ENCODE measurements around the gene ISCA1. TPM values are rescaled to one million over a fixed set of nuclear protein-coding genes. Genes with fewer than 3 reads are reported as not detected.

Gene ISCA1
- total and polyA plus RNA-seq, 2 donors (not counting 3 experiments of a cell fraction or from before 2014, with no cell fraction given), result 14.2 to 22.2 TPM

DNA sequence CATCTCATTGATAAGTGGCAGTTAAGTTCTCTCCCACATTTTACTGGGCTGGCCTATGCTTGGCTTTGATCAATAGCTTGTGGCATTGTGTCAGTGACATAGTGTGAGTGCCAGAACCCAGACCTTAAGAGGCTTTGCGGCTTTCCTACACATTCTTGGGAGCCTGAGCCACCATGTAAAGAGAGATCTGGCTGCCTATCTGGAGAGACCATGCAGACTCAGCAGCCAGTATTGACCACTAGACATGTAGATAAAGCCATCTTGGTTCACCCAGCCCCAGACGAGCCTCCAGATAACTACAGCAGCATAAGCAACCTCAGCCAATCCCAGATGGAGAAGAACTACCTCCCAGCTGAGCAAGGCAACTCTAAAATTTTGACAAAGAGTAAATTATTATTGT lies 51.5 kb downstream of the ISCA1 start:
- H3K9me3 ChIP-seq (replicated peaks; ENCODE audit: control insufficient read depth, insufficient read depth, low read length), result no peaks in the 10 kb centered on the region

More for the DNA sequence above, 51.5 kb downstream of the ISCA1 start:
- no peaks in the 10 kb centered on the region for H3K36me3 ChIP-seq (ENCODE audit: control insufficient read depth in 2 of 2, extremely low read depth in 1 of 2, insufficient read depth in 2 of 2, low read length in 2 of 2)
- CTCF ChIA-PET, result no interaction called here
- H3K4me3 ChIP-seq (replicated peaks in 1 of 3; ENCODE audit: insufficient read depth in 1 of 3, low read depth in 1 of 3, low read length in 3 of 3), result no peak overlapping the region
- DNase-seq (ENCODE audit: low read depth, low spot score) (no peak), FAIRE-seq (no peak)
- no peak overlapping the region for H2AFZ ChIP-seq (ENCODE audit: low read depth, low read length)
- no peaks in the 10 kb centered on the region for H3K9me1 ChIP-seq (replicated peaks; ENCODE audit: control insufficient read depth, extremely low read depth, insufficient read depth, low read length)
- intact Hi-C loops (cut with micrococcal nuclease), result no loop called here
- no peaks in the 10 kb centered on the region for H3K79me2 ChIP-seq (ENCODE audit: control insufficient read depth, insufficient read depth, low read length)
- dilution Hi-C loops (cut with MboI; ENCODE audit: extremely low pct_ligation_motif_present, low sequenced_read_pairs), result no loop called here
- H3K4me2 ChIP-seq (ENCODE audit: insufficient read depth, low read length), result no peak overlapping the region
- no peak overlapping the region for H3K9ac ChIP-seq (replicated peaks; ENCODE audit: extremely low read depth, insufficient read depth, low read length)
- H4K20me1 ChIP-seq (replicated peaks; ENCODE audit: control insufficient read depth, extremely low read depth, insufficient read depth, low read length), result no peaks in the 10 kb centered on the region
- no peak overlapping the region for H3K27ac ChIP-seq (ENCODE audit: insufficient read depth, low read depth, low read length)
- H3K4me1 ChIP-seq (ENCODE audit: control insufficient read depth, extremely low read depth, insufficient read depth, low read length), result no peaks in the 10 kb centered on the region
- no peaks in the 10 kb centered on the region for H3K27me3 ChIP-seq (ENCODE audit: control insufficient read depth in 2 of 2, insufficient read depth in 2 of 2, low read length in 2 of 2)
- BruUV-seq (replicated peaks), result no TSS peak
- no peak for TF ChIP-seq EZH2 (IDR thresholded peaks at IDR 0.05; ENCODE audit: borderline replicate concordance, low read depth, low read length, severe bottlenecking)
- no peak for TF ChIP-seq POLR2AphosphoS5 (IDR thresholded peaks at IDR 0.05; ENCODE audit: insufficient read depth, low read depth, low read length)
- TF ChIP-seq, protein P1, sequence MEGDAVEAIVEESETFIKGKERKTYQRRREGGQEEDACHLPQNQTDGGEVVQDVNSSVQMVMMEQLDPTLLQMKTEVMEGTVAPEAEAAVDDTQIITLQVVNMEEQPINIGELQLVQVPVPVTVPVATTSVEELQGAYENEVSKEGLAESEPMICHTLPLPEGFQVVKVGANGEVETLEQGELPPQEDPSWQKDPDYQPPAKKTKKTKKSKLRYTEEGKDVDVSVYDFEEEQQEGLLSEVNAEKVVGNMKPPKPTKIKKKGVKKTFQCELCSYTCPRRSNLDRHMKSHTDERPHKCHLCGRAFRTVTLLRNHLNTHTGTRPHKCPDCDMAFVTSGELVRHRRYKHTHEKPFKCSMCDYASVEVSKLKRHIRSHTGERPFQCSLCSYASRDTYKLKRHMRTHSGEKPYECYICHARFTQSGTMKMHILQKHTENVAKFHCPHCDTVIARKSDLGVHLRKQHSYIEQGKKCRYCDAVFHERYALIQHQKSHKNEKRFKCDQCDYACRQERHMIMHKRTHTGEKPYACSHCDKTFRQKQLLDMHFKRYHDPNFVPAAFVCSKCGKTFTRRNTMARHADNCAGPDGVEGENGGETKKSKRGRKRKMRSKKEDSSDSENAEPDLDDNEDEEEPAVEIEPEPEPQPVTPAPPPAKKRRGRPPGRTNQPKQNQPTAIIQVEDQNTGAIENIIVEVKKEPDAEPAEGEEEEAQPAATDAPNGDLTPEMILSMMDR (IDR thresholded peaks at IDR 0.05; ENCODE audit: extremely low read depth in 1 of 2, insufficient read depth in 1 of 2, low read depth in 1 of 2, low read length in 2 of 2), result no peak
- TF ChIP-seq GATA2 (IDR thresholded peaks at IDR 0.05; ENCODE audit: insufficient read depth, insufficient read length, low read depth, low read length), result no peak
- TF ChIP-seq POLR2A (IDR thresholded peaks at IDR 0.05; ENCODE audit: low read depth, low read length), result no peak
- no peak for TF ChIP-seq FOS (IDR thresholded peaks at IDR 0.05; ENCODE audit: borderline replicate concordance, insufficient read depth, low read length)
- TF ChIP-seq, protein P2, sequence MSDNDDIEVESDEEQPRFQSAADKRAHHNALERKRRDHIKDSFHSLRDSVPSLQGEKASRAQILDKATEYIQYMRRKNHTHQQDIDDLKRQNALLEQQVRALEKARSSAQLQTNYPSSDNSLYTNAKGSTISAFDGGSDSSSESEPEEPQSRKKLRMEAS (IDR thresholded peaks at IDR 0.05; ENCODE audit: insufficient read depth, insufficient read length), result no peak
- no peak for TF ChIP-seq JUN (IDR thresholded peaks at IDR 0.05; ENCODE audit: borderline replicate concordance, insufficient read depth, insufficient read length, low read depth)
- no peak for TF ChIP-seq MYC (IDR thresholded peaks at IDR 0.05; ENCODE audit: low read depth, low read length)
- POLR2A ChIA-PET, result no interaction called here
